ENCODE results near the gene MT1B.
"Not testable (repeated sequence)": the region's sequence is repeated elsewhere in the genome, so short reads cannot be mapped to it uniquely, and the experiment has no call there.

MT1B gene

GRCh38 chr16:56620339-56620897 is 31.3 kb upstream of the MT1B start:
- DNase-seq (ENCODE audit: low read depth), result no peak

GRCh38 chr16:56621665-56622445 is 29.8 kb upstream of the MT1B start:
- DNase-seq (ENCODE audit: low read depth), result not testable (repeated sequence)

GRCh38 chr16:56623184-56623583 is 28.5 kb upstream of the MT1B start:
- not testable (repeated sequence) for DNase-seq (ENCODE audit: low read depth)

- DNase-seq (ENCODE audit: low read depth), result no peak
These were observed 28.0 kb upstream of the MT1B start for GRCh38 chr16:56623637-56624036.

GRCh38 chr16:56625140-56625942 is 26.3 kb upstream of the MT1B start, which contains the start of gene MT1E:
Gene MT1E, plus strand, starts transcription at chr16:56625781. Its CDS starts 71 bp downstream, at chr16:56625852.
- DNase-seq (ENCODE audit: low read depth), result peak; percentile 74

GRCh38 chr16:56625943-56626654 is 25.6 kb upstream of the MT1B start:
- no peak for DNase-seq (ENCODE audit: low read depth)

GRCh38 chr16:56626685-56627084 is 25.0 kb upstream of the MT1B start:
- no peak for DNase-seq (ENCODE audit: low read depth)

GRCh38 chr16:56628486-56629350 is 23.0 kb upstream of the MT1B start:
- DNase-seq (ENCODE audit: low read depth), result no peak

- no peak for DNase-seq (ENCODE audit: low read depth)
These were observed 22.2 kb upstream of the MT1B start for GRCh38 chr16:56629531-56629930.

- DNase-seq (ENCODE audit: low read depth), result no peak
These were observed 21.6 kb upstream of the MT1B start for GRCh38 chr16:56630134-56630533.

GRCh38 chr16:56631197-56631596 is 20.5 kb upstream of the MT1B start:
- no peak for DNase-seq (ENCODE audit: low read depth)

GRCh38 chr16:56631832-56632155 is 19.9 kb upstream of the MT1B start:
- no peak for DNase-seq (ENCODE audit: low read depth)

GRCh38 chr16:56632156-56632847 is 19.4 kb upstream of the MT1B start, which contains the start of gene MT1M:
Gene MT1M, plus strand, starts transcription at chr16:56632659. Its CDS starts 73 bp downstream, at chr16:56632732.
- DNase-seq (ENCODE audit: low read depth), result no peak

- DNase-seq (ENCODE audit: low read depth), result no peak
These were observed 18.8 kb upstream of the MT1B start for GRCh38 chr16:56632848-56633365.

GRCh38 chr16:56633535-56633934 is 18.2 kb upstream of the MT1B start:
- no peak for DNase-seq (ENCODE audit: low read depth)

- DNase-seq (ENCODE audit: low read depth), result no peak
These were observed 16.8 kb upstream of the MT1B start for GRCh38 chr16:56634715-56635440.

- no peak for DNase-seq (ENCODE audit: low read depth)
These were observed 16.2 kb upstream of the MT1B start for GRCh38 chr16:56635441-56635967.

GRCh38 chr16:56636616-56637413 is 14.9 kb upstream of the MT1B start:
- no peak for DNase-seq (ENCODE audit: low read depth)
